Measurements from ENCODE around the gene ACACA. TPM values are rescaled to one million over a fixed set of nuclear protein-coding genes. Genes with fewer than 3 reads are reported as not detected.
"Not testable (repeated sequence)": the region's sequence is repeated elsewhere in the genome, so short reads cannot be mapped to it uniquely, and the experiment has no call there.

Gene ACACA
- 59.1 and 62.5 TPM in 2 replicates for total RNA-seq

DNA sequence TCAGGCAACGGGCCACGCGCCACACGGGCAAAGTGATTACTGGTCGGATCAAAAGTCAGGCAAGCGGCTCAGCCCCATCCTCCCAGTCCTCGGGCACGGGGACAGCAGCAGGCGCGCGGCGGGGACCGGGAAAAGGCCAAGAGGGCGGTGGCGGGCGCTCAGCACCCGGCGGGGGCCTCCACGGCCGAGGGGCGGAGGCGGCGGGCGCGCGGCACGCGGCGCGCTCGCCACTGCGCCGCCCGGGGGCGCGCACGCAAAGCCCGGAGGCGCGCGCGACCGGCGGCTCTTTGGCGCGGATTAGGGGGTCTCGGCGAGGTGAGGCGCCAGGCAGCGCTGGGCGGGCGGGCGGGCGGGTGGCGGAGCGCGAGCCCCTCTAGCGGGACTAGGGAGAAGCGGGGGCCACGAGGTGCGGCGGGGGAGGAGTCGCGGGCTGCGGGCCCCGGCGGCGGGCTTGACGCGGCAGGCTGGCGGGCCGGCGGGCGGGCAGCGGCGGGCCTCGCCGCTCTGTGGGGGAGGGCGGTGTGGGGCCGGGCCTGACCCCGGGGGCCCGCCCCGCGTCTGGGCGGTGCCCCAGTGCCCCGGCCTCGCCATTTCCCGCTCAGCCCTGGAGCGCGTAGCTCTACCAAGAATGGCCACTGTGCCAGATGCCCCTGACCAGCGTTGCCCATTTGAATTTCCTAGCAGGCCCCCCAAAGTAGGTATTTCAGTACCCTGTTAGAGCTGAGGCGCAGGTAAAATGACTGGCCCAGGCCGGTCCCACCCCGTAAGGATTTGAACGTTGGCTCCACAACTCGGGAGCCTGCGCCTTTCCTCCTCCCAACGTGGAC is at the start of gene ACACA, which contains the start of gene TADA2A:
Gene ACACA, minus strand, starts transcription at position 202 of the 827 bp plus-strand sequence. CDS start 537 bp downstream, outside the sequence.
Gene TADA2A, plus strand, starts transcription at position 252 of the 827 bp plus-strand sequence. CDS start 4,480 bp downstream, outside the sequence.
- intact Hi-C loops (cut with micrococcal nuclease), result loop anchor here (1.0 to 5.0 kb wide), 3 partner anchors 35 to 81 kb away; no protein-coding TSS in a partner anchor

DNA sequence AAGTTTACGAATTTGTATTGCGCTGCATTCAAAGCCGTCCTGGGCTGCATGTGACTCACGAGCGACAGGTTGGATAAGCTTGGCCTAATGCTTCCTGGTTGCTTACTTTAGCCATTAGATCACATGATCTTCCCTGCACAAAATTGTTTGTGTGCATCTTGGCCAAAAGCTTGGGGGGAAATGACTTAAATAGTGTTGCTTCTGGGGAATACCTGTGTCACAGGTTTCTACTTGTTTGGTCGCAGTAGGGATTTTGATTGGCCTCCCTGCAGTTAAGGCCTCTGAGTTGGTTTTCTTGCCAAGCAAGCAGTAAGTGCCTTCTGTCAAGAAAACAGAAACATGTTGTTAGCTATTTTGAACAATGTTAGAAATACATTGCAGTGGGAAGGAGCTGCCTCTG is 43.5 kb upstream of the ACACA start:
- intact Hi-C loops (cut with micrococcal nuclease), result no loop called here

GRCh38 chr17:37447641-37448040 is 41.0 kb upstream of the ACACA start:
- intact Hi-C loops (cut with micrococcal nuclease), result no loop called here

DNA sequence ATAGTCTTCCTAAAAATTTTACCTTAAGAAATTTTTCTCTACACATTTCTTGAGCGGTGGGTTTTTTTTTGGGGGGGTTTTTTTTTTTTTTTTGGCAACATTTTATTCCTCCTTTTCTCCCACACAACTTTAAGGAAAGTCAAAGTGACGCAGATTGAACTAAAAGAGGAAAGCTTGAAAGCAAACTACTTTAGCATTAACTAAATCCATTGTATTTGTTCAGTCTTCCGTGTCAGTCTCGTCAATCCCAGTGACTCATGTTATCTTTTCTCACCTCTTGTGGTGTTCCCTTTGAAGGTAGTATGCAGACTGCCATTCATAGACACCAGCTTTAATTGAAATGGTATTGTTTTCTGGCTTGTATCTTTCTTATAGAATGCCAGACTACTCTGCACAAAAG is 39.4 kb upstream of the ACACA start:
- intact Hi-C loops (cut with micrococcal nuclease), result no loop called here

DNA sequence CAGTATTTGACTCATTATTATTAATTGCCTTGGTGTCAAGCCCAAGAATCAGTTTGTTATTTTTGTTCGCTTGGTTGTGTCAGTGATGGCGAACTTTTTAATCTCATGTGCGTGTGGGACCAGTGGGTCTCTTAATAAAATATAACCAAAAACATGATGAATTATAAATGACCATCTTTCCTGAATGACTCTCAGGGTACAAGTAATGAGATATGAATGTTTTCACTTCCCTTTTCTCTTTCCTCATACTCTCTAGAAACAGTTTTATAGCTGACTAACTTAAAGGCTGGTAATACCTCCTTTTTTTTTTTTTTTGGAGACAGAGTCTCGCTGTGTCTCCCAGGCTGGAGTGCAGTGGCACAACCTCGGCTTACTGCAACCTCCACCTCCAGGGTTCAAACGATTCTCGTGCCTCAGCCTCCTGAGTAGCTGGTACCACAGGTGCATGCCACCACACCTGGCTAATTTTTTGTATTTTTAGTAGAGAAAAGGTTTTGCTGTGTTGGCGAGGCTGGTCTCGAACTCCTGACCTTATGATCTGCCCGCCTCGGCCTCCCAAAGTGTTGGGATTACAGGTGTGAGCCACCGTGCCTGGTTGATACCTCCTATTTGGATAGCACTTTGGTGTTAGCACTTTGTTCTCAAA is 34.9 kb upstream of the ACACA start:
- intact Hi-C loops (cut with micrococcal nuclease), result not testable (repeated sequence)

DNA sequence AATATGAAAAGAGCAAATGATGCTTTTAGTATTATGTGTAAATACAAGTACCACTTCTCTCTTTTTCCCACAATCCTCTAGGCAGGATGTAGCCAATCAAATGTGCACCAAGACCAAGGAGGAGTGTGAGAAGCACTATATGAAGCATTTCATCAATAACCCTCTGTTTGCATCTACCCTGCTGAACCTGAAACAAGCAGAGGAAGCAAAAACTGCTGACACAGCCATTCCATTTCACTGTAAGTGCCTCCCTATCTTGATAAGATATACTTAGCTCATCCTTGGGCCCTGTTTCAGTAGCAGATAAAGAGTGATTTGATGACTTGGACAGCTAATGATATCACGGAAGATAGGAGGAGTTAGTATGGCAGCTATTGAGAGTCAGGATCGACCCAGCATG is 33.8 kb upstream of the ACACA start:
- intact Hi-C loops (cut with micrococcal nuclease), result no loop called here

- intact Hi-C loops (cut with micrococcal nuclease), result no loop called here
Measured at GRCh38 chr17:37438141-37438540, 31.5 kb upstream of the ACACA start.

GRCh38 chr17:37432671-37433070 is 26.0 kb upstream of the ACACA start:
- intact Hi-C loops (cut with micrococcal nuclease), result no loop called here

- intact Hi-C loops (cut with micrococcal nuclease), result no loop called here
Measured at GRCh38 chr17:37430051-37430627, 23.5 kb upstream of the ACACA start.

DNA sequence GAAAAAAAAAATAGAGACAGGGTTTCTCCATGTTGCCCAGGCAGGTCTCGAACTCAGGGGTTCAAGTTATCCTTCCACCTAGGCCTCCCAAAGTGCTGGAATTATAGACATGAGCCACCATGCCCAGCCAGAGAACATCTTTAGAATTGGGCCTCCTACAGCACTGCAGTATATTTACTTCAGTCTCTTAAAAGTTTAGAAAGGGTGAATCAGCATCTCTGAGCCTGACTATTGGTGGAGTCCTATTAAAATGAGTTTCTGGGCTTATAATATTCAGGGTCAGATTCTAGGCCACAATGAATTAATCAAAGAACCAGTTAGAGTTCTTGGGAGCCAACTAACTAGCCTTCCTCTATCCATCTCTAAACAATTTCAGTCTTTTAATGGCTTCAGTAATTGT is 22.8 kb upstream of the ACACA start:
- intact Hi-C loops (cut with micrococcal nuclease), result no loop called here

DNA sequence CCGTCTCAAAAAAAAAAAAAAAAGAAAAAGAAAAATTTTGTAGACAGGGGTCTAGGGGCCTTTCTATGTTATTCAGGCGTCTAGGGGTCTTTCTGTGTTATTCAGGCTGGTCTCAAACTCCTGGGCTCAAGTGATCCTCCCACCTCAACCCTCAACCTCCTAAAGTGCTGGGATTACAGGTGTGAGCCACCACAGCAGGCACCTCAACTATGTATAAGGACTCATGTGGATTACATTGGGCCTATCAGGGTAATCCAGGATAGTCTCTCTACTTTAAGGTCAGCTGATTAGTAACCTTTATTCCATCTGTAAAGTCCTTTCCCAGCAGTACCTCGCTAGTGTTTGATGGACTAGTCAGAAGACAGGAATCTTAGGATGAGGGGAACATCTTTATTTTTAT is 22.4 kb upstream of the ACACA start:
- intact Hi-C loops (cut with micrococcal nuclease), result no loop called here

- intact Hi-C loops (cut with micrococcal nuclease), result no loop called here
Measured at GRCh38 chr17:37425268-37425667, 18.6 kb upstream of the ACACA start.

DNA sequence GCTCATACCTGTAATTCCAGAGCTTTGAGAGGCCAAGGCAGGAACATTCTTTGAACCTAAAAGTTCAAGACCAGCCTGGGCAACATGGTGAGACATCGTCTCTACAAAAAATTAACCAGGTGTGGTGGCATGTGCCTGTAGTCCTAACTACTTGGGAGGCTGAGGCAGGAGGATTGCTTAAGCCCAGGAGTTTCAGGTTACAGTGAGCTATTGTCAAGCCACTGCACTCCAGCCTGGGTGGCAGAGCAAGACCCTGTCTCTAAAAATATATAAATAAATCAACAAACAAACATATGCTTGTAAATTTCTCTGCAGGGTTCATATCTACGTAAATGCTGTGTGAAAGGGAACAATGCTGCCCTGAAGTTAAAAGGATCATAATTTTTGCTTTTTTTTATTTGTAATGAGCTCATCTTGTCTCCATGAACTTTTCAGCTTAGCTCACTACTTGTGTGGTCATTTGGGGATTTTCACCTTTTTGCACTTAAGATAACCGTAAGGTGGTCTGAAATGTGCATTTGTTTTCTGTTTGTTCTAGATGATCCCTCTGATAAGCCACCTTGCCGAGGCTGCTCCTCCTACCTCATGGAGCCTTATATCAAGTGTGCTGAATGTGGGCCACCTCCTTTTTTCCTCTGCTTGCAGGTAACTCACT is 16.5 kb upstream of the ACACA start:
- intact Hi-C loops (cut with micrococcal nuclease), result no loop called here

GRCh38 chr17:37417852-37418251 is 11.2 kb upstream of the ACACA start:
- intact Hi-C loops (cut with micrococcal nuclease), result no loop called here

DNA sequence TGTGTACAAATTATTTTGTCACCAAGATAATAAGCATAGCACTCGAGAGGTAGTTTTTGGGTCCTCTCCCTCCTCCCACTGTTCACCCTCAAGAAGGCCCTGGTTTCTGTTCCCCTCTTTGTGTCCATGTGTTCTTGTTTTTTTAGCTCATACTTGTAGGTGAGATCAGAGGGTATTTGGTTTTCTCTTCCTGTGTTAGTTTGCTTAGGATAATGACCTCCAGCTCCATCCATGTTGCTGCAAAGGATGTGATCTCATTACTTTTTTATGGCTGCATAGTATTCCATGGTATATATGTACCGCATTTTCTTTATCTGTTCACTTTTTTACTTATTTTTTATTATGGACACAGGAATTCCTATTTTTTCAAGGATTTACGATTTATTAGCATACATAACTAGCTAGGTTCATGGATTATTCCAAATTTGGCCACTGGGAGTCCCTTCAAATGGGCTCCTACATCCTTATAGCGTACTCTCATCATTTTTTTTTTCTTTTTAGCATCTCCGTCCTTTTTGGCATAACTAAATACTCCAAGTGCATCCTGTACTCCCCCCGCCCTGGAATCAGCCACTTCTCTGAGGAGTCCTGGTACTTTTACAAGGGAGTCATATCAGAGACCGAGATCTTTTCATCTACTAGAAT is 7.4 kb upstream of the ACACA start:
- intact Hi-C loops (cut with micrococcal nuclease), result no loop called here

GRCh38 chr17:37410357-37410756 is 3.7 kb upstream of the ACACA start:
- intact Hi-C loops (cut with micrococcal nuclease), result no loop called here

DNA sequence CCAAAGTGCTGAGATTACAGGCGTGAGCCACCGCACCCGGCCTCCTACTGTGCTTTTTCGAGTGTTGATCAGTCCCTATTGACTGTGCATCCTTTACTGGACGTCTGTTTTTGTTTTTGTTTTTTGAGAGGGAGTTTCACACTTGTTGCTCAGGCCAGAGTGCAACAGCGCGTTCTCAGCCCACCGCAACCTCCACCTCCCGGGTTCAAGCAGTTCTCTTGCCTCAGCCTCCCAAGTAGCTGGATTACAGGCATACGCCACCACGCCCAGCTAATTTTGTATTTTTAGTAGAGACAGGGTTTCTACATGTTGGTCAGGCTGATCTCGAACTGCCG is 1.5 kb upstream of the ACACA start:
- intact Hi-C loops (cut with micrococcal nuclease), result loop anchor here (5.0 kb wide), 1 partner anchor 36 kb away; no protein-coding TSS in a partner anchor

GRCh38 chr17:37405955-37406634 is 541 bp downstream of the ACACA start:
- intact Hi-C loops (cut with micrococcal nuclease), result loop anchor here (1.0 to 5.0 kb wide), 2 partner anchors 34 to 47 kb away; no protein-coding TSS in a partner anchor

DNA sequence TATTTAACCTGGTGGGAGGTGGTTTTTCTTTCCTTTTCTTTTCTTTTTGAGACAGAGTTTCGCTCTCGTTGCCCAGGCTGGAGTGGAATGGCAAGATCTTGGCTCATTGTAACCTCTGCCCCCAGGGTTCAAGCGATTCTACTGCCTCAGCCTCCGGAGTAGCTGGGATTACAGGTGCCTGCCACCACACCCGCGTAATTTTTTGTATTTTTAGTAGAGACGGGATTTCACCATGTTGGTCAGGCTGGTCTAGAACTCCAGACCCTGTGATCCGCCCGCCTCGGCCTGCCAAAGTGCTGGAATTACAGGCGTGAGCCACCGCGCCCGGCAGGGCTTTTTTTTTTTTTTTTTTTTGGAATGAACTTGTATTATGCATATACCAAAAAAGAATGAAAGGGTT is 1.1 kb downstream of the ACACA start:
- intact Hi-C loops (cut with micrococcal nuclease), result loop anchor here (5.0 kb wide), 1 partner anchor 33 kb away; no protein-coding TSS in a partner anchor

DNA sequence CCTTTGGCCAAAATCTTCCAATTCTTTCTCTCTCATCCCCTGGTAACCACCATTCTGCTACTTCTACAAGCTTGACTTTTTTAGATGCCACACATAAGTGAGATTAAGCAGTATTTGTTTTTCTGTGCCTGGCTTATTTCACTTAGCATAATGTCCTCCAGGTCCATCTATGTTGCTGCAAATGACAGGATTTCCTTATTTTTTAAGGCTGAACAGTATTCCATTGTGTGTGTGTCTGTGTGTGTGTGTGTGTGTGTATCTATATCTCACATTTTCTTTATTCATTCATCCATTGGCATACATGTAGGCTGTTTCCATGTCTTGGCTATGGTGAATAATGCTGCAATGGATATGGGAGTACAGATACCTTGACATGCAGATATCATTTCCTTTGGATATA is 6.1 kb downstream of the ACACA start:
- intact Hi-C loops (cut with micrococcal nuclease), result no loop called here

Measured in T-helper 2 cell treated with Interferon-gamma antibody and Interleukin-4, amounts not matched to agents 100 ng/mL and 5 ng/mL, for 36 hours (primary cell).